NCI-H1436 (cell line): ENCODE measurements around the gene TUBGCP3.

Source experiments
- DNase-seq: peaks from one replicate; lab custom pipeline; 2025; lab: John Stamatoyannopoulos, UW

TUBGCP3 gene

DNA sequence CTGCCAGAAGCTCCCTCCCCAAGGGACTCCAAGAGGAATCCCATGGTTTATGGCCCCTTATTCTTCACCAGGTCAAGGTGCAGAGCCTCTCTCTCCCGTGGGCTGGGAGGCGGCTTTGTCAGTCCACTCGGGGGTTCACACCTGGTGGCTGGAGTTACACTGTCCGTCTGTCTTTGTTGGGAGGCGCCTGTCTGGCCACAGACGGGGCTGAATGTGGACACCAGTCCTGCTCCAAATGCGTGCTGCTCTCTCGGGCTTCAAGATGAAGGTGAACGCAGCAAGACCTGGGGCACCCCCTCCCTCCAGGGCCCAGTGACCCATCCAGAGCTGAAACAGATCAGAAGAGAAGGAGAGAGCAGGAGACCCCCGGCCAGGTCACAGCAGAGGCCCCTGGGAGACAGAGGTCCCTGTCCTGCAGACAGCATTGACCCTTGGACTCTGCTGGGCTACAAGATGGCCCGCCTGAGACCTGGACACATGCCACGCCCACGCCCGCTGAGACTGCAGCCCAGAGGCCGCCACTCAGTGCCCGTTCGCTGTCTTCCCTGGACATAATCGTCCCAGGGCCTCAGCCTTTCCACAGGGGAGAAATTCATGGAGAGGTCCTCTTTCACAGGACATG, 29.9 kb upstream of the TUBGCP3 start:
- no peak for DNase-seq

DNA sequence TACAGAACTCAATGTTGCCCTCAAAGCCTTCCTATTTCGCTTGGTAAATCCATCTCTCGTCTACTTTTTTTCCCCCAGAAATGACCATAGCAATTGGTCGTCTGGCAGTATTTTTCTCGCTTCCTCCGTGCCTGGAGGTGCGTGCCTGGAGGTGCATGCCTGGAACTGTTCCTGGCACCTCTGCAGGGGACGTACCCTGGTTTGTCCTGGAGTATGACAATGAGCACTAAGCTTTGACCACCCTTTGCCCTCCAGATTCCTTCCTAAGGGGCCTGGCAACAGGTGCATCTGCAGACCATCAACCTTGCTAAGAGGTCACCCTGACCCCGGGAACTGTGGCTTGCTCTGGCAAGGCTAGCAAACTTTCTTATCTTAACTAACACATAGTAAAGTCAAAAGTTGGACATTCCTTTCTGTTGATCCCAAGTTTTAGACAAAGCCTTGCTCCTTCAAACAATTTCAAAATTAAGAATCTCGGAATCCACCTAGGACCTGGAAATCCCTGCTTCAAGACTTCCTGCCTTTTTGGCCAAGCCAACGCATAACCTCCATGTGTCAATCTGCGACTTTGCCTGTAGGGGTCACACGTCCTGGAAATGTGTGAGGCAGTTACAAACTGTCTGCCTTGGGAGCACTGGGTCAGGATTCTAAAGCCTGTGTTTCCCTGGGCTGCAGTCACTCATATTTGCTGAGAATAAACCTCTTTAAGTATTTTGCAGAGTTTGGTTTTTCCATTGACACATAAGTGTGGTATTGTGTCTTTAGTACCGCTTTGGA, 28.8 kb upstream of the TUBGCP3 start:
- peak; percentile 14 for DNase-seq

DNA sequence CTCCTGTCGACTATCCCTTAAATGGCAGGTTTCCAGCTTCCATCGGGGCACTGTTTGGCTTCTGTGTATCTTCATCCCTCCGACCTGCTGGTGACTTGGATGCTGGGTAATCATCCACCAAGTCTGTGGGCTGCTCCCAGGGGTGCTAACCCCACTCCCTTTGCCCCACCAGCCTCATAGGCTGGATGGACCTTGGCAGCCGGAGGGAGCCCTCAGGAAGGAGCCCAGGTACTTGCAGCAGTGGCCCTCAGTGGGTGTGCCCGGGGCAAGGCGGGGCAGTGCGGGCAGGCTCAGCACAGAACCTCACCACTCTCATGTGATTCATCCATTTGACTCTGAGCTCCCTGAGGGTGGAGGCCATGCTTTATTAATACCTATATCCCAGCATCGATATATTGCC, 27.4 kb upstream of the TUBGCP3 start:
- DNase-seq: no peak

DNA sequence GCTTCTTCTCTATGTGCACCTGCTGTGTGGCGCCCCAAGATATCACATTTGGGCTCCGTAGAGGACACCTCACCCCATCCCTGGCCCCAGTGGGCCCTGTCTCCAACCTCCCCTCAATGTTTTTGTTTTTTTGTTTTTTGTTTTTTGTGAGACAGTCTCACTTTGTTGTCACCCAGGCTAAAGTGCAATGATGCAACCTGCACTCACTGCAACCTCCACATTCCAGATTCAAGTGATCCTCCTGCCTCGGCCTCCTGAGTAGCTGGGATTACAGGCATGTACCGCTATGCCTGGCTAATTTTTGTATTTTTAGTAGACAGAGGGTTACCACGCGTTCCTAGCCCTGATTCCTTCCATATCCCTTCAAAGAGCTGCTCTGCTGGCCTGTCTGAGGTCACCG, 26.9 kb upstream of the TUBGCP3 start:
- no peak for DNase-seq

DNA sequence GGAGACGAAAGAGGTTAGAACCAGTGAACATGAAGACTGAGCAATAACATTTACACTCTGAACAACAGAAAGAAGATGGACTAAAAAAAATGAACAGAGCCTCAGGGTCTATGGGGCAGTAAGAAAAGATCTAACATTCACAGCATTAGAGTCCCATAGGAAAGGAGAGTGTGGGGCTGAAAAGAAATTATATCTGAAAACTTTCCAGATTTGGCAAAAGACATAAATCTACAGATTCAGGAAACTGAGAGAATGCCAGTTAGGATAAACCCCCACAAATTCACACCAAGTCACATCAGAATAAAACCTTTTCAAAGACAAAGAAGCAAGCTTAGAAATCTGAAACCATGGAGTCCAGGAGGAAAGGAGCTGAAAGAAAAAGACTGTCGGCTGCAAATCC, 20.3 kb upstream of the TUBGCP3 start:
- DNase-seq: no peak

DNA sequence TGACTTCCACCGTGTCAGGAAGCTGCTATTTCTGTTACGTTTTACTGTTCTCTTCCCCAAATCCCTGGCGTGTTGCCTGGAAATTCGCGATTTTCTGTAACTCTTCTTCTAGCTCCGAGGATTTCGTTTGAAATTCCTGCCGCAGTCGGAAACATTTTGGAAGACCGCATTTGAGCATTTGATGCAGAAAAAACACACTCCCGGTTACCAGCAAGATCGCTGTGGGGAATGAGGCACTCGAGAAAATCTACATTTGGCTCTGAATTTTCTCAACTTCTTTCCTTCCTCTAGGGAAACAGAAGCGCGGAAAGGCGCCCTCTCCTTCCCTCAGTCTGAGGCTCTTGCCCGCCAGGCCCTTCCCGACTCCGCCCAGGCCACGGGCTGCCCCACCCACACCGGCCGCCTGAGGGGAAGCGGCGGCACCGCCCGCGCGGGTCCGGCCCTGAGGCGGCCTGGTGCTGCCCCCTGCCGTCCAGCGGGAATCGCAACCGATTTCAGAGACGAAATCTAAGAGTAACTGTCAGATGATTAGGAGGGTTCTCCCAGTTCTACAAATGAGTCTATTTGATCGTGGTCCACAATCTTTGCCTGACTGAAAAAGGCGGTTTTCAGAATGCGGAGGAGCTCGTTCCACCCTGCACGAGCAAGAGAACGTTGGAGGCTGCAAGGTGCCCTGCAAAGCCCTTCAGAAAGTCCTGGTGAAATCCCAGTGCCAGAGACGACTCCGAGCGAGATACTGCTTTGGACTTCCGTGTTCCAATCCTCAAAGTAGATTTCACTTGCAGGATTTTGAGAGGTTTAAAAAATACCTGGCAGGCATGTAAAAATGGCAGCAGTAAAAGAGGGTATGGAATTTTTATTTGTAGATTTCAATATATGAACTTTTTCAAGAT, 18.4 kb upstream of the TUBGCP3 start:
- DNase-seq: peak; percentile 88

DNA sequence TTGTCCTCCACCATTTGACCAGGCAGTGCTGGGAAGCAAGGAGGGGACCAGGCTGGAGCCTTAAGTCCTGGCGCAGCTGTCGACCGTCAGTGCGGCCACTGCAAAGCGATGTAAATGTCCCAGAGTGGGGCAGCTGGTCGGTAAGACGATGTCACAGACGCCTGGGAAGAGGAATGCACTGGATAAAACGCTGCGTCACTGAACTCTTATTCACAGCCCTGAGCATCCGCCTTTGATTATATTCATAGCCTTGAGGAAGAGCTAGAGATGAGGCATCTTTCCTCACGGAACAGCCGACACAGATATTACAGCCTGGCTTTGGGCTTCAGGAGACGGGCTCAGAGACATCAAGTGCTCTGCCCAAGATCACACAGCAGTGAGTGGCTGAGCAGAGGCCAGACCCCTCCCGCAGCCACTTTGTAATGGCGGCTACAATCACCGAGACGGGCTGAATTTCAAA, 17.6 kb upstream of the TUBGCP3 start:
- no peak for DNase-seq

DNA sequence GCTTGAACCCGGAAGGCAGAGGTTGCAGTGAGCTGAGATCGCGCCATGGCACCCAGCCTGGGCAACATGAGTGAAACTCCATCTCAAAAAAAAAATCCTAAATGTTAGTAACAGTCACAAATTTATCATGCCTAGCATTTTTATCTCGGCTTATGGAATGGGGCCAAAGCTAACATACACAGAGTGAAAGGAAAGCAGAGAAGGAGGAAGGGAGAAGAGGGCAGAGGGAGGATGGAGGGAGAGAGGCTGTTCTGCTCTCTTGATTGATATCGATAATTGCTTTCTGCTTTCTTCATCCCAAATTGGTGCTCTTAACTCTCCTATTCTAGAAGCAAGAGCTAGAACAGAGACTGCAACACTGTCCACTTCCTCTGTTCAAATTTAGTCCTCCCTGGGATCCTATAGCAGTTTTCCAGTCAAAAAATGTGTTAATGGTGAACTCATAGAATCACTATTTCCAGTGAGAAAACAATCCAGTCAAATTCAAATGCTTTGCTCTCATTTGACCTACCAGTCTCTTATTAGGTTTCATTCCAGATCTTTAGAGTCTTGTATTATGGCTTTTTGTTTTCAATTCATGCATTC, 15.8 kb upstream of the TUBGCP3 start:
- DNase-seq: no peak

DNA sequence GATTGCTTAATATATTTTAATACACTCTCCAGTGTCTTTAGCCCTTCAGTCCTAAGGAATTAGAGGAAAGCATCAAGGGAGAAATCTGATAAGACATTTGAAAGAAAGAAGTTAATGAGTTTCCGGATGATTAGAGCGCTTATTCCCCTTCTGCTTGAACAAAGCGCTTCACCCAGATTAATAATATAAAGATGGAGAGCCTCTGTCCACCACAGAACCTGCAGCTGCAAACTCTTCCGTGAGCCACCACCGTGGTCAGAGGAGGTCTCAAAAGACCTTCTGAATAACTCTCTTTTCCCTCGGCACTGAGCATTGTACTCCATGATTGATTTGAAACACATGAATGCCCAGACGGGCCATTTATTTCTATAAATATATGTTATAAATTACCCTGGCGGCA, 14.2 kb upstream of the TUBGCP3 start:
- no peak for DNase-seq

DNA sequence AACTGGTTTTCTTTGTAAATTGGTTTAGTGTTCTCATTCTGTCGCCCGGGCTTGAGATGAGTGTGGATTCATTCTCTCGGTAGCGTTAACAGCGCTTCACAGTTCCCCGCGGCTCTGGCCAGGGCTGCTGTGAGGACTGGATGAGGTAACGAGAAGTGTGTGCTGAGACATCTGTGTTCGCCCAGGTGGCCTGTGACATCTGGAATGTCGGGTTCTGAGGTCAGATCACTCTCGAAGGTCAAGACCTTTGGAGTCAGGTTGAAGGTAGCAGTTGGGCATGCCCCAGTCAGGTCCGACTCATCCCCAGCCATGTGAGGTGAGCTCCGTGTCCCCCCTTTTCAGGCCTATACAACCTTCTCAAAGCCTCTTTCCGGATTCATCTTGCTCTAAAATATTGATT, 13.4 kb upstream of the TUBGCP3 start:
- no peak for DNase-seq

DNA sequence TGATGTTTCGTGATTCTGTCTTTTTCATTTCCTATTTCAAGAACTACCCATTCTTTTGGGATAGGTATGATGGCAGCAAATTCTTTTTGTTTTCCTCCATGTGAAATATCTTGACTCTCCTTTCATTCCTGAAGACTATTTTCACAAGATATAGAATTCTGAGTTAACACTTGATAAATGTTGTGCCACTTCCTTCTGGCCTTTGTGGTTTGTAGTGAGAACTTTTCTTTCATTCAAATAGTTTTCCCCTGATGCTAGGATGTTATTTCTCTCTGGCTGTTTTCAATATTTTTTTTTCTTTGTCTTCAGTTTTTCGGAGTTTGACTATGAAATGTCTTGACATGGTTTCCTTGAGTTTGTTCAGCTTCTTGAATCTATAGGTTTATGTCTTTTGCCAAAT, 8.3 kb upstream of the TUBGCP3 start:
- no peak for DNase-seq

DNA sequence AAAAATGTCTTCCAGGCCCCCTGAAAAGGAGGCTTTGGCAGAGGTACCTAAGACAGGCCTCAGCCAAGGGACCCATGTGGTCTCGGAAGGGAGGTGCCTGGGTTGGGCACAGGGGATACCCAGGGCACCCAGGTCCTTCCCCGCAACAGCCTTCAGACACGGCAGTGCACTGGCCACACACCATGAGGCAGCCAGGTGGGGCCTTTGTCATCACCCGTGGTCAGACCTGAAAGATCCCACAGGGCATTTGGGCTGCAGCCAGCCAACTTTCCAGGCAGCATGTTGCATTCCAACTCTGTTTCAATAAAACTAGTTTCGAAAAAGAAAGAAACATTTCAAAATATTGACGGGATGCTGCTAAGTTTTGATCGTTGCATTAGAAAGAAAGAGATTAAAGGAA, 4.7 kb upstream of the TUBGCP3 start:
- no peak for DNase-seq

DNA sequence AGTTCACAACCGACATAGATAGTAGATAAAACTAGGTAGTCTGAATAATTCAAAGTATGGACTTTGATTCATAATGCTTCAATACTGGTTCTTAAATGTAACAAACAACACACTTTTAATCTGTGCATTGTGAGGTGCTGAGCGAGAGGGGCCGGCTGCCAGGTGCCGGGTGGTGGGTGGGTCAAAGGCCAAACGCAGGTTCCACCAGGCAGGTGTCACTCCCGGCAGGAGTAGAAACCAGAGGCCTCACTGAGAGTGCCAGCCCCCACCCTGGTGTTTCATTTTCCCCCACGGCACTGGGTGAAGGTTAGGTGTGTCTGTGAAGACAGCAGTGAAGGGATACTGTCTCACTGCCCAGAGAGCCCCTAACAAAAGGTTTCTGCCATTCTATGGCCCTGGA, 4.2 kb upstream of the TUBGCP3 start:
- no peak for DNase-seq

DNA sequence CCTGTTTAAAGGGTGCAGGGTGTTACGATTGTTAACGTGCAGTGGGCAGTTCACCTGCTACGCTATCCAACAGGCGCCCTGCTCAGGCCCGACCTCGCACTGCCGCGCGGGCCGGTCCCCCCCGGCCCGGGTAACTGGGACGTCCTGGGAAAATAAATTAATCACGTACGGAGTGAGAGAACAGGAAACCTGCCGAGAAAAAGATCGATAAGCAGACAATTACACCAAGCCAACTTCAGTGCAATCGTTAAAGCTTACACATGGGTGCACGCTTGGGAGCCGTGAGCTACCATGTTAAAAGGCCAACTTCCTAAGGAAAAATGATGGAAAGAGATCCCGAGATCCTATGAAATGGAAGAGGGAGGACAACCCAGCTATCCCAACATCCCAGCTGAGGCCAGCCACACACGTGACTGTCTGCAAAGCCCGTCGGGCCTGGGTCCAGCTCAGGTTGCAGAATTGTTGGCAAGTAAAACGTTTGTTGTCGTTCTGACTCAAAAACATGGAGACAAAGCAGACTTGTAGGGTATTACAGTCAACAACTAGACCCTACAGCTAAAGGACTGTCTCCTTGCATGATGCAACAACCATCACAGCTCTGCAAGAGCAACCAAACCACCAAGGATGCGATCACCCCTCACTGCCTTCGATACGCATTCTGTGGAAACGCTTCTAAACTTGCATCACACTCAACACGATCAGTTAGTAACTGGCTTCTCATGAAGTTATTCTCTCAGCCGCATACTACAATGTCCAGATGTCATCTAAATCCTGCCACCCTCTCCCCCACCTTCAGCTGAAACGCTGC, 741 bp upstream of the TUBGCP3 start:
- peak; percentile 37 for DNase-seq

DNA sequence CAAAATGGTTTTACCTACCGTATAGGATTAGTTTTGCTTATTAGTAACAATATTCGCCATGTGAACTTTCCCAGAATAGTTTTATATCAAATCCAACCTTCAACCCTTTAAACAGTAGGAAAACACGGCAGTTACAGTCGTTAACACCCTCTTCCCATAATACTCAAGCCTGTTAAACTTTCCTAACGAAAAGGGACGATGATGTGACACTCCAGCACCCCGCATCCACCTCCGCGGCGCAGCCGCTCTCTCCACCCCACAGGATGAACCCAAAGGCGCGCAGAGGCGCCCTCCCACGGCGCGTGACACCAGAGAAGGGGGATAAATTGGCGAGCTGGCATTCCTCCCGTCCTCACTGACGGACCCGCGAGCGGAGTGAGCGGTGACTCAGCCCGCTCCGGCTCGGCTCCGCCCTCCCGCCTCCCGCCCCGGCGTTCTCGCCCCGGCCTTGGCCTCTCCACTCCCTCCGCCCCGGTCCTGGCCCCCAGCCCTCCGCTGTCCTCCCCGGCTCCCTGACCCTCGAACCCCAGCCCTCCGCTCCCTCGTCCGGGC, 665 bp downstream of the TUBGCP3 start:
- DNase-seq: peak; percentile 72

DNA sequence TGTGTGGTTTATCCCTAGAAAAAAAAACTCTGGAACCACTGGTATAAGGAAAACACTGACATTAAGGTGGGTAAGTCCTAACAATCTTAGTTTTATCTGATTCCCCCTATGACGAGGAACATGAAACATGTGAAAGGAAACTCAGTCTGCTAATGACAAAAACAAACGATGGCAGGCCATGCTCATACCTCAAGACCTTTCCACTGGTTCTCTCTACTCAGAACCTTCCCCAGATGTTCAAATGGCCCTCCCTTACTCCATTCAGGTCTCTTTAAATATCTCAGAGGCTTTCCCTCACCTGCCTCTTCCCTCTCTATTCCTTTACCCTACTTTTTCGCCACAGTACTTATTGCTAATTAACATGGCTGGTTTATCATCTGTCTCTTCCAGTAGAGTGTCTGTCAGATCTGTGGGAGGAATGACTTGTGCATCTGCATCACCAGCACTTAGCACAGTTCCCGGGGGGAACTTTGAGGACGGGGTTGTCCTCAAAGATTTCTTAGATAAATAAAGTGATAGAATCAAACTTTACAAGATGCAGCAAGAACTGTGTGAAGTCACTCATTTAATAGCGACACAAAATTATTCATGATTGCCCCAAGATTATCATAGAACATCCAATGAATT, 1.5 kb downstream of the TUBGCP3 start:
- DNase-seq: no peak

DNA sequence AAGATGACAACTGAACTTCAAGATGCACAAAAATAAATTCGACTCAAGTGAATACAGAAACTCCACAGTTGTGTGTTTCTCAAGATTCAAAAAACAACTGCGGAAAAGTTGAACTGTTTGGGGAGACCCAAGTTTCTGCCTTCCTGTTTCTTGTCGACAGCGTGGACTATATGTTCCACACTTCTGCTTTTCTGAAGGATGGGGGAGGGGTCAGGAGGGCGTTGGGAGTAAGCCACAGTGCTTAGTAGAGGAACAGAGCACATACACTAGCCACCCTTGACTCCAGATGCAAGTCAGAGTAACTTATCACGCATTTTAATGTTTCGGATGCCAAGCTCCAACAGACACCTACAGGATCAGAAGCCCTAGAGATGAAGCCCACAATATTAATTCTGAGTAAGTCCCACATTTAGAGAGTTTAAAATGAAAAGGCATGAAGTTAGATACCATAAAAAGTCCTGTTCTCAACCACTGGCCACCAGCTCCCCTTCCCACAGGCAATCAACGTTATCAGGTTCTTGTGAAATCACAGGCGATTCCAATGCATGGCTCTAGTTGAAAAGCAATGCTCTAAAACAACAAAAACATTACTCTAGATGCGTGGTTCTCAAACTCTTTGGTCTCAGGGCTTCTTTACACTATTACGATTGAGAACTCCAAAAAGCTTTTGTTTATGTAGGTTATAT, 4.2 kb downstream of the TUBGCP3 start:
- no peak for DNase-seq

DNA sequence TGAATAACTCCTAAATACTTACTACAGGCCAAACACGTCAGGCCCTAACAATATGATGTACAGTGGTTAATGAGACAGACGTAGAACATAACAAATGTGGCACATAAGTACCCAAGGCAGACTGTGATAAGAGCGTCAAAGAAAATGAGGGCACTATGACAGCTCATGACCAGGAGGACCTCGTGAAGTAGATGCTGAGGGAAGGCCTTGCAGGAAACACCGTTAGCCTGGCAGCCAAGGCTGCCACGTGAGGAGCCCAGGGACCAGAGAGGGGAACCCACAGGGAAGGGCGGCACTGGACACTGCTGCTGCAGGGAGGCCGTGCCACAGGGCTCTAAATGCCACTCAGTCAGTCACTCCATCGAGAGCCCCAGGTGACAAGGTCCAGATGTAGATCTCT, 5.7 kb downstream of the TUBGCP3 start:
- DNase-seq: no peak

DNA sequence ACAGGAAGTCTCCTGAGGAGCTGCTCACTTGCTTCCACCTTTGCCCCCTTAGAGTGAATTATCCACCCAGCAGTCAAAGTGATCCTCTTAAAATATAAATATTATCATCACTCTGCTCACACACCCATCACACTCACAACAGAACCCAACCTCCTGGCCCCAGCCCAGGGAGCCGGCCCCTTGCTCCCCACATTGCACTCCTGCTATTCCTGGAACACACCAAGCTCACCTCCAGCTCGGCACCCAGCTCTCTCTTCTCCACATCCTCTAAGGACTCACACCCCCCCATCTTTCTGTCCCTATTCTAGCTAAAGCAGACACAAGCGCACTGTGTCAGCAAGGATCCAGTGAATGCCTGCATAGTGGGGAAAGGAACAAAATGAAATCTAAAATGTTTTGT, 7.0 kb downstream of the TUBGCP3 start:
- DNase-seq: no peak

DNA sequence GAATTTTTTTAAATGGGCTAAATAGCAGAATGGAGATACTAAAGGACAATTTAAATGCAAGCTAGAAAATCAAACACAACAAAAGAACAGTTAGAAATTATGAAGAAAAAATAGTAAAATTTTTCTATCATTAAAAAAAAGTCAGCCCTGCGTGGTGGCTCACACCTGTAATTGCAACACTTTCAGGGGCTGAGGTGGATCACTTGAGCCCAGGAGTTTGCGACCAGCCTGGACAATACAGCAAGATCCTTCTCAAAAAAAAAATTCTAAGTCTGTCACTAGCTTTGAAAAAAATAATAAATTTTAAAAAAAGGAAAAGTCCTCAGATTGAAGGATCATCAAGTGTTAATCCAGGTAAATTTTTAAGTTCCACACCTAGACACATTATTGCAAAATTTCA, 7.7 kb downstream of the TUBGCP3 start:
- no peak for DNase-seq
